SK-N-MC (cell line): ENCODE data around the gene SNX24.
A peak's percentile ranks its signal among the peaks of the same experiment; 100 is the strongest.

Experiments used
- DNase-seq: peaks from one replicate; pipeline ENCODE4 v3.0.0-alpha.2; 2011; ENCODE audit warnings: low read depth, low spot score
- H3K27ac ChIP-seq: fragments of 200-600 bp; sonication (generic); 2 replicates; pipeline ENCODE4 v1.5.1; 2016; ENCODE audit warnings: mixed run types
- H3K36me3 ChIP-seq: fragments of 200-600 bp; sonication (generic); 2 replicates; pipeline ENCODE4 v1.6.1; 2017; ENCODE audit warnings: antibody characterized with exemption, low read length, mixed read lengths; ENCODE audit not compliant: insufficient read depth
- H3K4me3 ChIP-seq: fragments of 200-600 bp; sonication (generic); 2 replicates; pipeline ENCODE4 v1.5.1; 2016
- H3K9ac ChIP-seq: fragments of 200-600 bp; sonication (generic); 2 replicates; pipeline ENCODE4 v1.8.0; 2017; ENCODE audit warnings: mixed run types, mixed read lengths; ENCODE audit not compliant: insufficient read length
- H3K9me3 ChIP-seq: fragments of 200-600 bp; sonication (generic); 2 replicates; pipeline ENCODE4 v1.6.1; 2017; ENCODE audit warnings: low read depth, mild to moderate bottlenecking, antibody characterized with exemption, low read length, moderate library complexity, mixed read lengths
- EZH2 ChIP-seq: fragments of 200-600 bp; sonication (generic); IDR thresholded peaks from one replicate; pipeline ENCODE4 v1.6.1; 2017; ENCODE audit warnings: antibody characterized with exemption
- FOXP2 ChIP-seq: optimal IDR thresholded peaks from 2 replicates; pipeline ENCODE3; 2011; ENCODE audit warnings: mild to moderate bottlenecking, moderate library complexity; ENCODE audit not compliant: insufficient read depth; ENCODE audit errors: extremely low read length, control extremely low read depth
- POLR2AphosphoS5 ChIP-seq: IDR thresholded peaks from 2 replicates; pipeline ENCODE4 v1.6.1; 2012; ENCODE audit warnings: mild to moderate bottlenecking, low read depth, low read length, borderline replicate concordance

Gene SNX24

GRCh38 chr5:123035918-123036390 lies 190.5 kb downstream of the SNX24 start:
- H3K9me3 ChIP-seq: no peaks in the 10 kb centered on the region
- no peaks in the 10 kb centered on the region for H3K36me3 ChIP-seq
- H3K27ac ChIP-seq: no peak overlapping the region
- H3K4me3 ChIP-seq: peak overlapping the region; percentile 85
- DNase-seq: no peak
- no peak for TF ChIP-seq EZH2
- no peak for TF ChIP-seq FOXP2
- TF ChIP-seq POLR2AphosphoS5: no peak
- no peak overlapping the region for H3K9ac ChIP-seq

DNA sequence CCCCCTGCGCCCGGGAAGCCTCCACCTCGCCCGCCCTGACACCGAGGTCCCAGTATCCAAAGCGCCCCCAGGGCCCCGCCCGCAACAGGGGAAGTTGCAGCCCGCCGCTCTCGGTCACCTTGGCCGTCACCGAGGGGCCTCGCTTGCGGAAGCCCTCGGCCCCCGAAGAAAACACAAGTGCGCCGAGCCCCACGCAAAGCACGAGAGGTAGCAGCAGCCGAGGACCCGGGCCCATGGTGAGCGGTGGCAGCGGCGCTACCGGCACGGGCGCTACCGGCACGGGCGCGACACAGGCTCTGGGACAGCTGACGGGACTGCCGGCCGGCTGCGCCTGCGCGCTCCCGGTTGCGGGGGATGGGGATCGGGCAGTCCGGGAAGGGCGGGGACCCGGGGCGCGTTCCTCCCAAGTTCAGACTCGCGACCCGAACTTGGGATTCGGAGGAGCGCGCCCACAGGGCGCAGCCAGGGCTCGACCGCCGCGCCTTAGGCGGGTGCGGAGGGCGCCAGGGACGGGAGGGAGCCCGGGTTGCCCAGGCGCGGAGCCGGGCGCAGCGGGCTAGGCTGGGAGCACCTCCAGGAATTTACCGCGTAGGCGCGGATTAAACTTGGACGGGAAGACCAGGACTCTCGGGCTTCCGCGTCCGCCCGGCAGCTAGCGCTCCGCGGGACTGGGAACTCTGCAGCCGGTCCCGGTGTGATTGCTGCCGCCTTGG lies 191.1 kb downstream of the SNX24 start, which contains the start of gene PPIC:
Gene PPIC, minus strand, starts transcription at position 335 of the 713 bp plus-strand sequence. Its CDS starts 100 bp downstream, at position 235.
- Histone ChIP-seq H3K27ac (no peak within 1 kb of the TSS), H3K9ac (peak within 1 kb of the TSS; percentile 29)

GRCh38 chr5:123037104-123037418 lies 191.6 kb downstream of the SNX24 start:
- Histone ChIP-seq H3K27ac (no peak overlapping the region), H3K4me3 (peak overlapping the region; percentile 85), H3K9ac (no peak overlapping the region), H3K36me3 (no peaks in the 10 kb centered on the region), H3K9me3 (no peaks in the 10 kb centered on the region)
- TF ChIP-seq POLR2AphosphoS5 (no peak), EZH2 (no peak), FOXP2 (no peak)
- no peak for DNase-seq

More for the DNA sequence above, 191.1 kb downstream of the SNX24 start, which contains the start of gene PPIC:
- Histone ChIP-seq H3K9me3 (no peaks in the 10 kb centered on the region), H3K4me3 (peak within 1 kb of the TSS; percentile 85), H3K36me3 (no peaks in the 10 kb centered on the region)
- TF ChIP-seq EZH2: no peak
- TF ChIP-seq POLR2AphosphoS5: no peak
- TF ChIP-seq FOXP2: no peak
- no peak for DNase-seq

DNA sequence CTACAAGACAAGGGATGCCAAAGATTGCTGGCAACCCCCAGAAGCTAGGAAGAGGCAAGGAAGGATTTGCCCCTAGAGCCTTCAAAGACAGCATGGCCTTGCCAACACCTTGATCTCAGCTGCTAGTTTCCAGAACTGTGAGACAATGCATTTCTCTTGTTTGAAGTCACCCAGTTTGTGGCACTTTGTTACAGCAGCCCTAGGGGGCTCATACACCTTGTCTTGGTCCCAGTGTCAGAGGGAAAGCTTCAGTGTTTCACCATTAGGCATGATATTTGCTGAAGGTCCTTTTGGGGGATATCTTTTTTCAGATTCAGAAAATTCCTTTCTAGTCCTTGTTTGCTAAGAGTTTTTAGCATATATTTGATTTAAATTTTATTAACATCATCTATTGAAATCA lies 194.3 kb downstream of the SNX24 start:
- no peak for DNase-seq
- H3K4me3 ChIP-seq: no peak overlapping the region
- TF ChIP-seq FOXP2 (no peak), EZH2 (no peak), POLR2AphosphoS5 (no peak)
- H3K9me3 ChIP-seq: no peaks in the 10 kb centered on the region
- H3K36me3 ChIP-seq: no peaks in the 10 kb centered on the region
- no peak overlapping the region for H3K9ac ChIP-seq
- H3K27ac ChIP-seq: no peak overlapping the region

GRCh38 chr5:123044926-123045617 lies 199.7 kb downstream of the SNX24 start:
- Histone ChIP-seq H3K9ac (no peak overlapping the region), H3K9me3 (no peaks in the 10 kb centered on the region), H3K36me3 (no peaks in the 10 kb centered on the region), H3K4me3 (no peak overlapping the region), H3K27ac (no peak overlapping the region)
- no peak for TF ChIP-seq FOXP2
- TF ChIP-seq EZH2: no peak
- TF ChIP-seq POLR2AphosphoS5: no peak
- no peak for DNase-seq

- DNase-seq: no peak
- no peaks in the 10 kb centered on the region for H3K36me3 ChIP-seq
- TF ChIP-seq EZH2 (no peak), POLR2AphosphoS5 (no peak), FOXP2 (no peak)
- no peak overlapping the region for H3K9ac ChIP-seq
- H3K27ac ChIP-seq: no peak overlapping the region
- no peak overlapping the region for H3K4me3 ChIP-seq
- H3K9me3 ChIP-seq: no peaks in the 10 kb centered on the region
Measured at GRCh38 chr5:123046222-123046621, 200.8 kb downstream of the SNX24 start.

GRCh38 chr5:123047706-123048105 lies 202.3 kb downstream of the SNX24 start:
- no peak for DNase-seq
- TF ChIP-seq POLR2AphosphoS5 (no peak), EZH2 (no peak), FOXP2 (no peak)
- Histone ChIP-seq H3K4me3 (no peak overlapping the region), H3K27ac (no peak overlapping the region), H3K36me3 (no peaks in the 10 kb centered on the region), H3K9ac (no peak overlapping the region), H3K9me3 (no peaks in the 10 kb centered on the region)

DNA sequence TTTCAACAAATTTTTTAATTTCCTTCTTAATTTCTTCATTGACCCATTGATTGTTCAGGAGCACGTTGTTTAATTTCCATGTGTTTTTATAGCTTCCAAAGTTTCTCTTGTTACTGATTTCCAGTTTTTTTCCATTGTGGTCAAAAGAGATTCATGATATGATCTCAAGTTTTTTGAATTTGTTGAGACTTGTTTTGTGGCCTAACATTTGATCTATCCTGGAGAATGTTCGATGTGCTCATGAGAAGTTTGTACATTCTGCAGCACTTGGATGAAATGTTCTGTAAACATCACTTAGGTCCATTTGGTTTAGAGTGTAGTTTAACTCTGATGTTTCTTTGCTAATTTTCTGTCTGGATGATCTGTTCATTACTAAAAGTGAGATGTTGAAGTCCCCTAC lies 205.8 kb downstream of the SNX24 start:
- Histone ChIP-seq H3K9me3 (no peaks in the 10 kb centered on the region), H3K27ac (no peak overlapping the region), H3K4me3 (no peak overlapping the region), H3K9ac (no peak overlapping the region), H3K36me3 (no peaks in the 10 kb centered on the region)
- DNase-seq: no peak
- no peak for TF ChIP-seq EZH2
- no peak for TF ChIP-seq FOXP2
- TF ChIP-seq POLR2AphosphoS5: no peak
